Prostate gland (tissue), 2 donors: ENCODE results near the gene FBN2. TPM values are rescaled to one million over a fixed set of nuclear protein-coding genes. Genes with fewer than 3 reads are reported as not detected.

ENCODE experiments used
- DNase-seq: peaks from one replicate; pipeline ENCODE4 v3.0.0-alpha.2; 2019; ENCODE audit warnings: low spot score
- H3K27ac ChIP-seq, 2 donors: fragments of 200-600 bp; sonication (generic); 2 replicates each; pipeline ENCODE4 v1.5.1; 2017 to 2019
- H3K27me3 ChIP-seq: fragments of 200-600 bp; sonication (generic); replicated peaks from 2 replicates; pipeline ENCODE4 v1.5.1; 2019; ENCODE audit not compliant: insufficient read depth
- H3K36me3 ChIP-seq, 2 donors: fragments of 200-600 bp; sonication (generic); 1 replicate in 1 of 2; 2 replicates in 1 of 2; pipeline versions ENCODE4 v1.5.1 to v1.8.1; 2017 to 2019
- H3K4me1 ChIP-seq: fragments of 200-600 bp; sonication (generic); replicated peaks from 2 replicates; pipeline ENCODE4 v1.5.1; 2019
- H3K4me3 ChIP-seq, 2 donors: fragments of 200-600 bp; sonication (generic); 2 replicates each; pipeline ENCODE4 v1.5.1; 2017 to 2019
- H3K9me3 ChIP-seq: fragments of 200-600 bp; sonication (generic); 2 replicates; pipeline ENCODE4 v1.5.1; 2017
- POLR2A ChIP-seq: fragments of 450-650 bp; IDR thresholded peaks from one replicate; pipeline ENCODE4 v1.6.1; 2016; ENCODE audit warnings: antibody characterized with exemption, mild to moderate bottlenecking
- POLR2AphosphoS5 ChIP-seq: sonication (generic); formaldehyde crosslinking; IDR thresholded peaks from one replicate; pipeline ENCODE4 v1.6.1; 2017; ENCODE audit warnings: antibody characterized with exemption
- WGBS: methylation state at CpG from one replicate; pipeline ENCODE4 v1.1.5; 2018; 5-methylcytosine and 5-hydroxymethylcytosine counted together
- intact Hi-C: fragments of 100-400 bp; cut with DNase I; formaldehyde crosslinking; loops from one replicate; pipeline ENCODE4 v1.14.2; 2022
- total RNA-seq, 2 donors: library from RNA; depleted of rRNA; stranded (reverse); fragments of >200 nt; gene quantifications; one replicate each; pipeline ENCODE4 v1.1.0, GENCODE V29; 2016
- TF ChIP-seq, protein P1 (sequence below), 4 experiments: fragments of 200-600 bp in 2 of 4; fragments of 450-650 bp in 2 of 4; sonication (generic) in 2 of 4; IDR thresholded peaks; 1 replicate in 3 of 4; 2 replicates in 1 of 4; pipeline ENCODE4 v1.5.1; 2016 to 2019; ENCODE audit warnings: antibody characterized with exemption in 4 of 4, mild to moderate bottlenecking in 2 of 4, moderate library complexity in 2 of 4

The FBN2 gene
- total RNA-seq, 2 donors from 2014 or later: 0.82 to 6.6 TPM

DNA sequence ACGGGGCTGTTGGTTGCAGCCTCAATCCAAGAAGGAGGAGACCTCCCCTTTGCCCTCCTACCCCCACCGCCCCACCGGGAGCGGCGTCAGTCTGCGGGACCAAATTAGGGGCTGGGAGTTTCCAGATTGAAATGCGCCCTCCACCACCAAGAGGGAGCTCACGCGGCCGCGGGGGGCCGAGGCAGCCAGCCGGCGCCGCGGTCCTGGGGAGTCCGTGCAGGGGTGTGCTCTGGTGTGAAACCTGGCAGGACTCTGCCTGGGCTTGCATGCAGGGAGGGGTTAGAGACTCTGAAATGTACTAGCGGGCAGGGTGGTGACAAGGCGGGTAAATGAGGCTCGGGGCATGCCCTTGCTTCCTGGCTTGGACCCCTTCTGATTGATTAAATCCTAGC is 989 bp upstream of the FBN2 start:
- Histone ChIP-seq H3K36me3 (no peaks in the 10 kb centered on the region), H3K27ac (no peak overlapping the region), H3K4me1 (no peaks in the 10 kb centered on the region), H3K4me3 (peak overlapping the region; percentile 38 to 39), H3K27me3 (no peaks in the 10 kb centered on the region), H3K9me3 (no peaks in the 10 kb centered on the region)
- intact Hi-C loops: no loop called here
- 5% methylated on average over 19 of the region's 20 CpGs for WGBS
- TF ChIP-seq POLR2AphosphoS5 (no peak), POLR2A (no peak)
- TF ChIP-seq, protein P1, sequence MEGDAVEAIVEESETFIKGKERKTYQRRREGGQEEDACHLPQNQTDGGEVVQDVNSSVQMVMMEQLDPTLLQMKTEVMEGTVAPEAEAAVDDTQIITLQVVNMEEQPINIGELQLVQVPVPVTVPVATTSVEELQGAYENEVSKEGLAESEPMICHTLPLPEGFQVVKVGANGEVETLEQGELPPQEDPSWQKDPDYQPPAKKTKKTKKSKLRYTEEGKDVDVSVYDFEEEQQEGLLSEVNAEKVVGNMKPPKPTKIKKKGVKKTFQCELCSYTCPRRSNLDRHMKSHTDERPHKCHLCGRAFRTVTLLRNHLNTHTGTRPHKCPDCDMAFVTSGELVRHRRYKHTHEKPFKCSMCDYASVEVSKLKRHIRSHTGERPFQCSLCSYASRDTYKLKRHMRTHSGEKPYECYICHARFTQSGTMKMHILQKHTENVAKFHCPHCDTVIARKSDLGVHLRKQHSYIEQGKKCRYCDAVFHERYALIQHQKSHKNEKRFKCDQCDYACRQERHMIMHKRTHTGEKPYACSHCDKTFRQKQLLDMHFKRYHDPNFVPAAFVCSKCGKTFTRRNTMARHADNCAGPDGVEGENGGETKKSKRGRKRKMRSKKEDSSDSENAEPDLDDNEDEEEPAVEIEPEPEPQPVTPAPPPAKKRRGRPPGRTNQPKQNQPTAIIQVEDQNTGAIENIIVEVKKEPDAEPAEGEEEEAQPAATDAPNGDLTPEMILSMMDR (IDR thresholded peaks at IDR 0.05): no peak
- DNase-seq: no peak

DNA sequence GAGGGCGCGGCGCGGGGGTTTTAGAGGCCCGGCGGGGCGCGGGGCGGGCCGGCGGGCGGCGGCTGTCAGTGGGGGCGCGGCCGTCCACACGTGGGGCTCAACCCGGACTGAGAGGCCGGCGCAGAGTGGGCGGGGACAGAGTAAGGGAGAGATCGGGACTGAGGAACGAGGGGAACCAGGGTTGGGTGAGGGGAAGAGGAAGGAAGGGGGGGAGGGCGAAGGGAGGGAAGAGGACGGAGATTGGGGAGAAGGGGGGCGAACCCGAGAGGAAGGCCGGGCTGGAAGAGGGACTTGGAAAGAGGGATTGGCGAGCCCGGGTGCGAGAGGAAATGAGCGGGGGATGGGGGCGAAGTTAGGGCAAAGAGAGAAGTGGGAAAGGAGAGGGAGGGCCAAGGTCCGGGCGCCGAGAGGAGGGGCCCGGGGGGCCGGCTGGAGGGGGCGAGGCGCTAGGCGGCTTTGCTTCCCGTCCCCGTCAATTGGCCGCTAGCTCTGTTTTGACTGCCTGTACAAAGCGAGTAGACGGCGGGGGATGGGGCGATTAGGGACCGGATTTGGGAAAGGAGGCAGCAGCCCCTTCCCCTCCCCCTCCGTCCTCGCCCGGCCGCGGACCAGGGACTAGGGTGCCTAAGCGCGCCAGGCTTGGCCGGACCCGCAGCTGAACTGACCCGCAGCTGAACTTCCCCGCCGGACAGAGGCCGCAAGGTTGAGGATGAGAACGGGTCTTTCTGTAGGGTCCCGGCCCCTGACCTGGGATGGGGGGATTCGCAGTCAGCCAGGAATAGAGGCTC is 399 bp upstream of the FBN2 start:
- Histone ChIP-seq H3K4me3 (peak overlapping the region; percentile 38 to 39), H3K27me3 (no peaks in the 10 kb centered on the region), H3K9me3 (no peaks in the 10 kb centered on the region), H3K36me3 (no peaks in the 10 kb centered on the region), H3K4me1 (no peaks in the 10 kb centered on the region), H3K27ac (no peak overlapping the region)
- WGBS: under 1% methylated on average over 57 of the region's 65 CpGs
- intact Hi-C loops: no loop called here
- TF ChIP-seq POLR2A (no peak), POLR2AphosphoS5 (no peak)
- TF ChIP-seq, protein P1 (IDR thresholded peaks at IDR 0.05): no peak
- DNase-seq: peak; percentile 10

DNA sequence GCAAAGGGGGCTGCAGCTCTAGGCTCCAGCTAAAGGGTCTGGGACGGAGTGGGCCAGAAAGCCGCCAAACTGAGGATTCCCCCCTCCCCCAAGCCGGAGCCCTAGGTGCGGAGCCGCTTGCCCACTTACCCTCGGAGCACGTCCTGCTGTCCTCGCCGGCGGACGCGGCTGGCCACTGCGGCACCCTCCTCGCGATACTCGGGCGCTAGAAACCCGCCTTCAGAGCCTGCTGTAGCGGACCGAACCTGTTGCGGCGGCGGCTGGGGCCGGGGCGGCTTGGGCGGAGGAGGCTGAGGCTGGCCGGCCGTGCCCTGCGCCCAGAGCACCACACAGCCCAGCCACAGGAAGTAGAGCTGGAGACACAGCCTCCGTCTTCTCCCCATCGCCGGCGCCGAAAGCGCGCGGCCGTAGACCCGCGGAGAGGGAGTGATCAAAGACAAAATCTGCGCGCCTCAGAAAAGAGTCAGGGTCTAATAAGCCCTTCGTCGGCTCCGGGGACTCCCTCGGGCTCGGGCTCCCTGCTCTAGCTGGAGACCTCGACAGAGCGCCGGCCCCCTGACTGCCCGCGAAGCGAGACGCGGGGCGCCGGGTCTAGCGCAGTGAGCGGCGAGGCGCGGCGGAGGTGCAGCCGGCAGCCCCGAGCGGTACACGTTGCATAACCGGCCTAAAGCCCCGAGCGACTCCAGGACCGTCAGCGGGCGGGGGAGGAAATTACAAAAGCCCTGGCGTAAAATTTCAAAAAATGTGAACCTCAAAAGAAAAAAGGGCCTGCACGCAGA is 635 bp downstream of the FBN2 start:
- Histone ChIP-seq H3K27ac (no peak overlapping the region), H3K9me3 (no peaks in the 10 kb centered on the region), H3K27me3 (no peaks in the 10 kb centered on the region), H3K36me3 (no peaks in the 10 kb centered on the region), H3K4me3 (peak overlapping the region; percentile 38 to 39), H3K4me1 (no peaks in the 10 kb centered on the region)
- TF ChIP-seq POLR2A (no peak), POLR2AphosphoS5 (no peak)
- TF ChIP-seq, protein P1 (IDR thresholded peaks at IDR 0.05): no peak
- DNase-seq: no peak
- intact Hi-C loops: no loop called here
- WGBS: under 1% methylated on average over 61 of the region's 75 CpGs

DNA sequence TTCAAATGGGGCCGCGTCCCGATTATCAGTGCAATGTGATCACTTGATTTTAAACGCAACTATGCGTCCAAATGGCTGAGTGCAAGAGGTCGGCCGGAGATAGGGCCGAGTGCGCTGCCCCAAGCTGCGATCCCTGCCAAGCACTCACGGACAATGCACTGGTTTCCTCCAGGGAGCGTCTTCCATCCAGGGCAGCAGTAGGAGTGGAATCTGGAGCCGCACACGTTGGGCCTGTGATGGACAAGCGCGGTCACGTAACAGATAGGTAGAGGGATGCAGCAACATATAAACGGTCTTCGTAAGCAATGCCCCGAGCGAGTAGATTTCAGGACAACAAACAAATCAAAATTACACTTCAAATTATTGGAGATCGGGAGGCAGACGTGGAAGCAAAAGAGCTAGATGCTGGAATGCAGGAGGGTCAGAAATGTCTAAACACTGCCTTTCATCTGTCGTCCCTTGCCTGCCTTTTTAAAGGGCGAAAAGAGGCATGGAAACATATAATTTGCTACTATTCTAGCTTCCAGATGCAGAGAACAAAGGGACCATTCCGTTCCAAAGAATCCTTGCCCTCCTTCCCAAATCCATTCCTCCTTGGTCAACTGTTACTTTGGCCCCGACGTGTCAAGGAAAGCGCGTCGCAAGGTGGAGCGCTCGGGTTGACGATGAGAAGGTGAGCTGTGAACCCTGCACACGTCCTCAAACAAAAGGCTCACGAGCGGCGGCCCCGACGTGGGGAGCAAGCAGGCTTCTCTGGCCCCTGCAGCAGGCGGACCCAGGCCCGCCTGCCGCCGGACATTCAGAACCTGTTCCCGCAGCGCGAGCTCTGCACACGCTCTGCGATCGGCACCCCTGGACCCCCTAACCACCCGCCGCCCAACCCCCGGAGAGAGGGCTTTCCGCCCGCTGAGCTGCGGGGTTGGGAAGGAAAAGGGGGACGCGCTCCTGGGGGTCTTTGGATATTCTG is 1.5 kb downstream of the FBN2 start:
- no peak for DNase-seq
- WGBS: 42% methylated on average over 58 of the region's 58 CpGs
- H3K36me3 ChIP-seq: no peaks in the 10 kb centered on the region
- TF ChIP-seq POLR2AphosphoS5 (no peak), POLR2A (no peak)
- TF ChIP-seq, protein P1 (IDR thresholded peaks at IDR 0.05): no peak
- H3K27me3 ChIP-seq: no peaks in the 10 kb centered on the region
- H3K9me3 ChIP-seq: no peaks in the 10 kb centered on the region
- no peak overlapping the region for H3K27ac ChIP-seq
- intact Hi-C loops: no loop called here
- H3K4me3 ChIP-seq: peak overlapping the region; percentile 38 to 39
- H3K4me1 ChIP-seq: no peaks in the 10 kb centered on the region
